ENCODE data around the gene DOCK11. TPM values are rescaled to one million over a fixed set of nuclear protein-coding genes. Genes with fewer than 3 reads are reported as not detected.

The DOCK11 gene
- total RNA-seq, 1 experiment from 2014 or later = 3.4 TPM

DNA sequence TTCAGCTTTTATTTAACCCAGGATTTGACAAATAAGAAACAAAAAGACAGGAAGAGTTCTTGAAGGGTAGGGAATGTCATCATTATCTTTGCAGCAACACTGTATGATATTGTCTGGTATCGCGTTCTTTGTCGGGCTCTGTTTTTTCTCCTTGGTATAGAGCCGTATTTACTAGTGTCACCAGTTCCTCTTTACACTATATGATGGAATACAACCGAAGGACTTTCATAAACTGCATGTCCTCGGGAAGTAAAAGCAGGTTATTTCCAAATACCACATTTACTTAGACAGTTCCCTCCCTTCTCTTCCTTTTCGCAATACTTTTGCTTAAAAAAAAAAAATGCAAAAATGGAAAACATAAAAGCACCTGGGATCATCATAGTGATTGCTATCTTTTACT, 135.2 kb downstream of the DOCK11 start:
- no peak for DNase-seq (ENCODE audit: low read depth)

GRCh38 chrX:118631586-118631985, 136.0 kb downstream of the DOCK11 start:
- DNase-seq (ENCODE audit: low read depth) = no peak

- DNase-seq (ENCODE audit: low read depth) = no peak
Observed at GRCh38 chrX:118632862-118633261, 137.2 kb downstream of the DOCK11 start.

DNA sequence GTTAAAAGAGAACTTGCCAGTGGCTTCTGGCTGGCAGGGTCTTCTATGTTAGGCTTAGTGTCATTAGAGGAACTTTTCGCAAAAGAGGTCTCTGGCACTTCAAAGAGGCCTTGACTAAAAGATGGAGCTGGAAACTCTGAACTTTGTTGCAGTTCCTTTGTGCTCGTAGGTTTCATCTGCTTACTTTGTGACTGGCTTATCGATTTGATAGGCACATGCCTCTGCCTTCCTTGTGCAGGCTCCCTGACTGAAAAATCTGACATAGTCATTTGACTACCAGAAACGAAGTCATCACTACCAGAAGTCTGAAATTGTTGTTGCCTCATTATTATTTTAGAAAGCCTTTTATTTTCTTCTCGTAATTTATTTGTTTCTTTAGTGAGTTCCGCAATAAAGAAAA, 137.9 kb downstream of the DOCK11 start:
- DNase-seq (ENCODE audit: low read depth) = no peak

- no peak for DNase-seq (ENCODE audit: low read depth)
Observed at GRCh38 chrX:118634336-118634735, 138.7 kb downstream of the DOCK11 start.

GRCh38 chrX:118637997-118638396, 142.4 kb downstream of the DOCK11 start:
- DNase-seq (ENCODE audit: low read depth) = peak; percentile 36

- peak; percentile 69 for DNase-seq (ENCODE audit: low read depth)
Observed at GRCh38 chrX:118644378-118644777, 148.8 kb downstream of the DOCK11 start.

DNA sequence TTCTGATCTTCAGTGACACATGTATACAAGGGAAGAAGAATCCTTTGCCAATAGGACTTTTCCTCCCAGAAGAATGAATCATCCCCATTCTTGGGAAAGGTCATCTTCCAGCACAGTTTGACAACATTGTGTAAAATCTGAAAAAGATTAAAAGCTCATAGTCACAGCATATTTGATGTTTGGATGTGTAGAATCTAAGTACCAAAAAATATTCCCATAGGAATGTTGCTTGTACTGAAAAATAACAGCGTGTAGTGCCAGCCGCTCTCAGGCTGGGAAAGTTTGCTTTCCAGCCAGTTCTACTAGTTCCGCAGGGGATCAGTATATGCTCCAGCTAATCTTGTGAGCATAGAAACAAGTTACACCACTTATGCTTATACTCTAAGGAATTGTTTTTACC, 157.1 kb downstream of the DOCK11 start:
- DNase-seq (ENCODE audit: low read depth) = peak; percentile 4

DNA sequence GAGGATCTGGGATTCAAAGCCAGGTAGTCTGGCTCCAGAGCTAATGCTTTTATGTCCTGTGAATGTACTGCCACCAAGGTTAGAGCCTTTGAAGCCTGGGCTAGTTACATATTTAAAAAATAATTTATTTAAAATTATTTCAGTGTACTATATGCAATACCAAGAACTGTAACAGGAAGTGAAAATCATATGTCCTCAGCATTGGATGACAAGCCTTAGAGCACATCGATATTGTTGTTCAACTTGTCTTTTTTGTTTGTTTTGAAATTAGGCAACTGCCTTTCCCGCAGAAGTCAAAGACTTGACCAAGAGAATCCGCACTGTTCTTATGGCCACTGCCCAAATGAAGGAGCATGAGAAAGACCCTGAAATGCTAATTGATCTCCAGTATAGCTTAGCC, 158.7 kb downstream of the DOCK11 start:
- DNase-seq (ENCODE audit: low read depth) = no peak

DNA sequence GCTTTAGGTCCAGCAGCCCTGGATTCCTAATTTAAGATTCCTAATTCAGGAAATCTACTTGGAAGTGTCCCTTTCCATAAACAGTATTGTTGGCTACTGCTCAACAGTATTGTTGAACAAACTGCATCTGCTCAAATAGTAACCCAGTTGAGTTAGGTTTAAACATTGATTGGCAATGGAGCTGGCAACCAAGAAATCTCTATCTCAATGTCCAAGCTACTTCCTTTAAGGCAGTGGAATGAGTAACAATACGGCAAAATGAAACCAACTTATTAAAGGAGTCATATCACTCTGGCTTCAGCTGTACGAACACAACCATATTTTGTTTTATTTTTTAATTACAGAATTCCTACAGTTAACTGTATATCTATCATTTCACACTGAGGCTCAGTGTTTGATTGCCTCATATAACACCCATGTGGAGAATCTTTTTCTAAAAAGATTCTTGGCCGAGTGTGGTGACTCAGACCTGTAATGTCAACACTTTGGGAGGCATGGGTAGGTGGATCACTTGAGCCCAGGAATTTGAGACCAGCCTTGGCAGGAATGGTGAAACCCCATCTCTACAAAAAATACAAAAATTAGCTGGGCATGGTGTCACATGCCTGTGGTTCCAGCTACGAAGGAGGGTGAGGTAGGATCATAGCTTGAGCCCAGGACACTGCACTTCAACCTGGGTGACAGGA, 160.1 kb downstream of the DOCK11 start:
- DNase-seq (ENCODE audit: low read depth) = peak; percentile 87

- no peak for DNase-seq (ENCODE audit: low read depth)
Observed at GRCh38 chrX:118657413-118657812, 161.8 kb downstream of the DOCK11 start.

DNA sequence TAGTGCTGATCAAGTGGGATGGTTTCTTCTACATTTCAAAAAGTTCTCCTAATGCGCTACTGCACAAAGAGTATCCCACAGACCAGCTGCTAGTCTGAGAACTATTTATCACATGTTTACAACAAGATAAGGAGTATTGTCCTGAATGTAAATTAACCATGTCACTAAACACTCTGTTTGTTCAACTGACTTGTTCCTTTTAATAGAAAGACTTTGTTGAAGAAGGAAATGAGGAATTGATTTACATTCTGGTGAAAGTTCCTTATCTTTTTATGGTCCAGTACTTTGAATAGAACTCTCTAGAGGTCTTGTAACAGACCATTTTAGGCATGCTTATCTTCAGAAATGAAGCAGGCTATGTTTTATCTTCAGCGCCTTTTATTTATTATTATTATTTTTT, 164.5 kb downstream of the DOCK11 start:
- no peak for DNase-seq (ENCODE audit: low read depth)

DNA sequence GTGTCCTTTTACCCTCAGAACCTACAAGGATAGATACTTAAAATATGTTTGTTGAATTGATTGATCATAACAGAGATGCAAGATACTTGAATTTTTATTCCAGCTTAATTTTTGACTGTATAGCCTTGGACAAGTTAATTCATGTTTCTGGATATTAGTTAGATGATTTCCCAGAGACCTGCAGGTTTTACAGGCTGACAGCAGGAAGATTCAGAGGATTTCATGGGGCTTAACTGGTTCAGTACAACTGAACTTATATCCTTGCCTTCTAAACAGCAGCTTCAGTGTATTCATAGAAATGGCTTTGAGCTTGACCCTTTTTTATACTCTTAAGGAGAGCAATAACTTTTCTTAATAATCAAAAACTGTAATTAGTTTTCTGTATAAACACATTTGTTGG, 169.6 kb downstream of the DOCK11 start:
- no peak for DNase-seq (ENCODE audit: low read depth)

DNA sequence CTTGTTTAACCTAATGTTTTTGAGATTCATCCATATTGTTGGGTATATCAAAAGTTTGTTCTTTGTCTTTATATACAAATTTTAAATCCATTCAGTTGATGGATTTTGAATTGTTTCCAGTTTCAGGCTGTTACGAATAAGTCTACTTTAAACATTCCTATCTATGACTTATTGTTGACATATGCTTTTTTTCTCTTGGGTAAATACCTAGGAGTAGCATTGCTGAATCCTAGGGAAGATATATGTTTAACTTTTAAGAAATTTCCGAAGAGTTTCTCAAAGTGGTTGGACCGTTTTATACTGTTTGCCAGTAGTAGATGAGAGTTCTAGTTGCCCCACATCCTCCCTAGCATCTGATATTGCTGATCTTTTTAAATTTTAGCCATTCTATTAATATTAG, 170.9 kb downstream of the DOCK11 start:
- no peak for DNase-seq (ENCODE audit: low read depth)

DNA sequence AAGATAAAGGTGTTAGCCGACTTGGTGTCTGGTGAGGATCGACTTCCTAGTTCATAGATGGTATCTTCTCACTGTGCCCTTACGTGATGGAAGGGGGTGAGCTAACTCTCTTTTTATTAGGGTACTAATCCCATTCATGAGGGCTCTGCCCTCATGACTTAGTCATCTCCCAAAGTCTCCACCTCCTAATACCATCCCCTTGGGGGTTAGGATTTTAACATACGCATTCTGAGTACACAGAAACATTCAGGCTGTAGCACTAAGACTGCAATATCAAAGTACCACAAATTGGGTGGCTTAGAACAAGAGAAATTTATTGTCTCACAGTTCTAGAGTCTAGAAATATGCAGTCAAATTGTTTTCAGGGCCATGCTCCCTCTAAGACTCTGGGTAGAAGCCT, 173.8 kb downstream of the DOCK11 start:
- no peak for DNase-seq (ENCODE audit: low read depth)

DNA sequence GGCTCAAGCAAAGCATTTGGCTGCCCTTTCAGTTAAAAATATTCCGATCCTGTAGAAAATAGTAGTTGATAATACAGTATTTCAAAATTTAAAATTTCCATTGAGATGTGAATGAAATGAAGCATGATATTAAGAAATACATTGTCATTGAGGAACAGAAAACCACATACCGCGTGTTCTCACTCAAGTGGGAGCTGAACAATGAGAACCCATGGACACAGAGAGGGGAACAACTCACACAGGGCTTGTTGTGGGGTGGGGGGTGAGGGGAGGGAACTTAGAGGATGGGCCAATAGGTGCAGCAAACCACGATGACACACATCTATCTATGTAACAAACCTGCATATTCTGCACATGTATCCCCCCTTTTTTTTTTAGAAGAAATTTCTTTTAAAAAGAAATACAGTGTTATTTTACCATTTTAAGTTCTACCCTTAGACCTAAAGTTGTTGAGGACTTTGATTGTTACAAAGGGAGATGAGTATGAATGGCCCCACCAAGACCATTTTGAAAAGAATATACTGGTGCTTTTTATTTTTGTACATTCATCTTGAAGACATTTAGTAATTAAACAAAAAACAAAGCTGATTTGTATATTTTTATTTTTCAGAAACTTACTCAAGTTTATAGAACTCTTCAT, 179.8 kb downstream of the DOCK11 start:
- no peak for DNase-seq (ENCODE audit: low read depth)

DNA sequence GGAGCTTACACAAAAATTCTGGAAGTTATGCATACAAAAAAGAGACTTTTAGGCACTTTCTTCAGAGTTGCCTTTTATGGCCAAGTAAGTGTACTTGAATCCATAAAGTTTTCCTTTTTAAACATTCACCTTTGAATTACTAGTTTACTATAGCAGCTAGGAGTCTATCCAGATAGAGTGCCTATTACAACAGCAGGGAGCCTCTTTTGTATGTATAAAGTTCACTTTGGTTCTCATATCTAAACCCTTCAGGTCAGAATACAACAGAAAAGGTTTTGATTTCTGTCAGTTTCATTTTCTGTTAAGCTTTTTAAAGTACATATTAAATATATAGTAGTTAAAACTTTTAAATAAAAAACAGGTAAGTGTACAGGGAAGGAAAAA, 180.3 kb downstream of the DOCK11 start:
- DNase-seq (ENCODE audit: low read depth) = no peak

- DNase-seq (ENCODE audit: low read depth) = no peak
Observed at GRCh38 chrX:118677318-118677717, 181.7 kb downstream of the DOCK11 start.

GRCh38 chrX:118679290-118679689, 183.7 kb downstream of the DOCK11 start:
- peak; percentile 11 for DNase-seq (ENCODE audit: low read depth)

DNA sequence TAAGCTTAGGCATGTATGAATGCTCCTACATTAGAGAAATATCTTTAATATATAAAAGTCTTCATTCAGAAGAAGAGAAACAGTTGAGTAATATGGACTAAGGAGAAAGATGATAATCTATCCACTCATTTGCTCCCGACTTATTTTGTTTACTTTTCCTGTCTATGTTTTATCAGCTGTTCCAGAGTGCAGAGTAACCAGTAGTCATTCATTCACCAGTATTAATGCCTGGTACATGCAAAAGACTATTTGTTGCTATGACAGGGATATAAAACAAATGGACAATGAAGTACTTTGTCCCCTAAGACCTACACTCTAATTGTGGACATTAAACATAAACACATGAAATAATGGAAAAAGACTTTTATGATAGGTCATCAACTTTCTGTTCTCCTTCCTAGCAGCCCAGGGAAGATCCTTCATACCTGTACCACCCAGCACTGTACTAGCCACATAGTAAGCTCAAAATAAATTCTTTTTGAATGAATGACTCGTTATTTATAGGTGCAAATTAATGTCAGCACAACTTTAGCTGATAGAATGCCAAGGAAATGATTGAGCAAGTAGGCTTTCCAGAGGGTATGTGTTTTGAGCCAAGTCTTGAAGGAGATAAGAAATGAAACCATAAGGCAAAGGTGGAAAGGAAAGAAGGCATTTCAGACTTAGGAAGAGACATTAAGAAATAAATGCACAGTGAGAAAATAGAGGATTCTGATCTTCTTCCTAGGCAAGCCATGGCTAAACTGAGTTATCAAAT, 186.8 kb downstream of the DOCK11 start:
- no peak for DNase-seq (ENCODE audit: low read depth)

DNA sequence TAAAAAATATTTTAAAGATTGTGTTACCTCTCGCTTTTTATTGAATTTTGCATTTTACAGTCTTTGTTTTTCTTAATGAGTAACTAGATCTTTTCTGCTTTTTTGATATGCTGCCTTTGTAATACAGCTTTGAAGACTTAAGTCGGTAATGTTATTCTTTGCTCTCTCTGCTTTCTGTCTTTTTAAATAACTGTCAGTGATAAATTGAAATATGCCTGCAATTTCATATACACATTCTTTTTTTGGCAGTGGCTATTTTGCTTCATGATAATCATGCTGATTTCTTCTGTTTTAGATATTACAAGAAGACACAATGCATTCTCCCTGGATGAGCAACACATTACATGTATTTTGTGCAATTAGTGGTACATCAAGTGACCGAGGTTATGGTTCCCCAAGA, 189.8 kb downstream of the DOCK11 start:
- no peak for DNase-seq (ENCODE audit: low read depth)

DNA sequence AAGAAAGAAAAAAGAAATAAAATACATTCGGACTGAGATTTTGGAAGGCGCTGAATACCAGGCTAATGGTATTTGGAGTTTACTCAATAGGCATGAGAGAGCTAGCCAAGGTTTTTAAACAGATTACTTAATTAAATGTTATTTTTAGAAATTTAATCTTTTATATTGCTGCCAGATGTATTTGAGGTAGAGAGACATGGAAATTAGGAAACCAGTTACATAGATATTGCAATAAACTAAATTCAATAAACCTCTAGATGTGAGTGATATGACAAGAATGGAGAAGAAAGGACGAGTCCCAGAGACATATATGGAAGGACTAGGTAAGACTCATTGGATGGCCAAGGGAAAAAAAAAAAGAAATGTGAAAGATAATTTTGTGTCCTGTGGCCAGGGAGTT, 193.3 kb downstream of the DOCK11 start:
- no peak for DNase-seq (ENCODE audit: low read depth)

GRCh38 chrX:118693843-118694242, 198.2 kb downstream of the DOCK11 start:
- no peak for DNase-seq (ENCODE audit: low read depth)

Measured in M059J (cell line).